H1 (cell line): ENCODE measurements around the gene LRPPRC. TPM values are rescaled to one million over a fixed set of nuclear protein-coding genes. Genes with fewer than 3 reads are reported as not detected.

Experiments used
- TAF1 ChIP-seq: IDR thresholded peaks from 2 replicates; pipeline ENCODE4 v1.6.1; 2011; ENCODE audit warnings: mild to moderate bottlenecking, low read depth, low read length
- polyA plus RNA-seq, 7 experiments: library from polyadenylated mRNA; depleted of rRNA in 3 of 7; stranded (reverse) in 5 of 7; unstranded in 2 of 7; fragments of >200 nt in 5 of 7; fragments of 200-250 nt in 2 of 7; gene quantifications; 1 replicate in 5 of 7; 2 replicates in 1 of 7; 4 replicates in 1 of 7; pipeline versions ENCODE4 v1.2.1 to v1.2.3, GENCODE V29; 2011 to 2013; ENCODE audit warnings: missing spikeins in 2 of 7, mixed read lengths in 2 of 7
- total RNA-seq: library from RNA; stranded (reverse); fragmentation: NEBNext Ultra II Directional; extraction: Animal tissue kit (Norgen Biotek cat#: 25700); gene quantifications from 2 replicates; pipeline ENCODE4 v1.2.1, GENCODE V29; 2021

Gene LRPPRC
- total and polyA plus RNA-seq, 2 of the 8 experiments (the other 6 are each of a cell fraction or from before 2014, with no cell fraction given): 43.4 to 167 TPM

DNA sequence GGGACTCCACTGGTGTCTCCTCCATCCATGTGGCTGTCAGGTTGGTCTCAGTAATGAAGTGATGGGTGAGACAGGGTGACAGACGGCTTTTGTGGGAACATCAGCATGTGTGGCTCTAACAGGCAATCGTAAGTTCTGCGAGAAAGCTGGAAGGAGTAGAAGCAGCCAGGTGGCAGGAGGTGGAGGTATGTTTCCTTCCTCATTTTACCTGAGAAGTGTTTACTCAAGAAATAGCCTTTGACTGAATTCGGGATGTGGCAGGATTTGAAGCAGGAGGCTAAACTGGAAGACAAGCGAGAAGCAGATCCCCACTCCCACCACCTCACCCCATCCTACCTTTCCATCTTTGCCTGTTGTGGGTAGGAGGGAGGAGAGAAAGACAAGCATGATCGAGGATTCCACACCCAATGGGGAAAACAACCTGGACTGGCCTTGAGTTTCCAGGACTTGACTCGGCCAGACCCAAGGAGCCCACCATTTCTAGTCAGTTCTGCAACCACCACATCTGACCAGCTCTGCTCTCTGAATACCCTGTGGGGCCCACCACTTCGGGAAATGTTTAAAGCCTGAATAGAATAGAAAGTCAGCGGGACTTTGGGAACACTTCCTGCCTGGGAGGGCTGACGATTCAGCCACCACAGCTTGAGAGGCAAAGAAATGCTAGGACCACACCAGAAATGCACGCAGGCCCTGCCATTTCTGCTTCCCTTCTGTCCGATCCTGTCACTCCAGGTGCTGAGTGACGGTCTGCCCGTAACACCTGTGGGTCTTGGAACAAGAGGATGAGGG lies 155.8 kb downstream of the LRPPRC start (continued):
- no peak for TF ChIP-seq TAF1
